Stomach (tissue), 4 donors: ENCODE results near the gene EPB41L2.

Experiments used
- CTCF ChIP-seq, 7 experiments: fragments of 450-650 bp in 4 of 7; fragments of 200-600 bp in 3 of 7; sonication (generic) in 3 of 7; IDR thresholded peaks; one replicate each; pipeline ENCODE4 v1.5.1; 2016 to 2019; ENCODE audit warnings: antibody characterized with exemption in 7 of 7, control low read depth in 2 of 7, mild to moderate bottlenecking in 1 of 7
- POLR2AphosphoS5 ChIP-seq, 3 donors: sonication (generic); formaldehyde crosslinking; IDR thresholded peaks; one replicate each; pipeline ENCODE4 v1.6.1; 2016; ENCODE audit warnings: antibody characterized with exemption in 3 of 3

- TF ChIP-seq POLR2AphosphoS5 (IDR thresholded peaks at IDR 0.05) (no peak), CTCF (IDR thresholded peaks at IDR 0.05) (no peak)
These were observed 69.7 kb downstream of the EPB41L2 start for GRCh38 chr6:130993292-130993765.
